ENCODE data around the gene GLRX5.

Gene GLRX5

GRCh38 chr14:95527387-95528002 is 7.4 kb upstream of the GLRX5 start:
- no peak overlapping the region for H3K4me3 ChIP-seq (ENCODE audit: low read depth, low read length)
- peak; percentile 62 for DNase-seq (ENCODE audit: low read depth)
- no peak for TF ChIP-seq MAX (IDR thresholded peaks at IDR 0.05; ENCODE audit: low read depth, low read length)
- TF ChIP-seq MYC (IDR thresholded peaks at IDR 0.05; ENCODE audit: low read depth, low read length): no peak
- no peak for TF ChIP-seq POLR2A (IDR thresholded peaks at IDR 0.05; ENCODE audit: extremely low read depth, insufficient read length)
- peak; percentile 63 for TF ChIP-seq CTCF (IDR thresholded peaks at IDR 0.05; ENCODE audit: low read depth, low read length)

GRCh38 chr14:95529216-95529615 is 5.6 kb upstream of the GLRX5 start:
- H3K4me3 ChIP-seq (ENCODE audit: low read depth, low read length): no peak overlapping the region
- DNase-seq (ENCODE audit: low read depth): no peak
- TF ChIP-seq POLR2A (IDR thresholded peaks at IDR 0.05; ENCODE audit: extremely low read depth, insufficient read length): no peak
- TF ChIP-seq MYC (IDR thresholded peaks at IDR 0.05; ENCODE audit: low read depth, low read length): no peak
- no peak for TF ChIP-seq MAX (IDR thresholded peaks at IDR 0.05; ENCODE audit: low read depth, low read length)
- TF ChIP-seq CTCF (IDR thresholded peaks at IDR 0.05; ENCODE audit: low read depth, low read length): no peak

GRCh38 chr14:95530473-95531276 is 4.2 kb upstream of the GLRX5 start:
- H3K4me3 ChIP-seq (ENCODE audit: low read depth, low read length): peak overlapping the region; percentile 98
- no peak for DNase-seq (ENCODE audit: low read depth)
- TF ChIP-seq MYC (IDR thresholded peaks at IDR 0.05; ENCODE audit: low read depth, low read length) (no peak), MAX (IDR thresholded peaks at IDR 0.05; ENCODE audit: low read depth, low read length) (no peak), CTCF (IDR thresholded peaks at IDR 0.05; ENCODE audit: low read depth, low read length) (no peak), POLR2A (IDR thresholded peaks at IDR 0.05; ENCODE audit: extremely low read depth, insufficient read length) (no peak)

GRCh38 chr14:95531473-95531872 is 3.4 kb upstream of the GLRX5 start:
- DNase-seq (ENCODE audit: low read depth): no peak
- TF ChIP-seq CTCF (IDR thresholded peaks at IDR 0.05; ENCODE audit: low read depth, low read length) (no peak), MYC (IDR thresholded peaks at IDR 0.05; ENCODE audit: low read depth, low read length) (no peak), POLR2A (IDR thresholded peaks at IDR 0.05; ENCODE audit: extremely low read depth, insufficient read length) (no peak), MAX (IDR thresholded peaks at IDR 0.05; ENCODE audit: low read depth, low read length) (no peak)
- peak overlapping the region; percentile 98 for H3K4me3 ChIP-seq (ENCODE audit: low read depth, low read length)

GRCh38 chr14:95531969-95532368 is 2.9 kb upstream of the GLRX5 start:
- no peak for TF ChIP-seq MAX (IDR thresholded peaks at IDR 0.05; ENCODE audit: low read depth, low read length)
- no peak for TF ChIP-seq CTCF (IDR thresholded peaks at IDR 0.05; ENCODE audit: low read depth, low read length)
- TF ChIP-seq MYC (IDR thresholded peaks at IDR 0.05; ENCODE audit: low read depth, low read length): no peak
- peak overlapping the region; percentile 98 for H3K4me3 ChIP-seq (ENCODE audit: low read depth, low read length)
- DNase-seq (ENCODE audit: low read depth): no peak

All from NB4 (cell line).